ENCODE measurements around the gene MRPS15.

MRPS15 gene
- long read RNA-seq, transcript MRPS15-201 (8 exons, 1,006 nt): major isoform, 112 of 122 reads
- long read RNA-seq, partial matches to known transcripts: 1 of 122 reads
- long read RNA-seq, other reads (novel, unspliced or antisense): 9 of 122 reads

- Histone ChIP-seq H3K27ac (replicated peaks) (peak within 1 kb of the TSS; percentile 93), H3K27me3 (ENCODE audit: insufficient read depth, poor library complexity, severe bottlenecking) (no peaks in the 10 kb centered on the region), H3K4me3 (replicated peaks; ENCODE audit: insufficient read depth, low read length) (peak within 1 kb of the TSS; percentile 74)
- peak; percentile 97 to 98 for DNase-seq (ENCODE audit: low read depth in 1 of 2, low spot score in 1 of 2)
- TF ChIP-seq POLR2AphosphoS5 (IDR thresholded peaks at IDR 0.05; ENCODE audit: low read depth) (peak; percentile 94), GABPA (IDR thresholded peaks at IDR 0.05; ENCODE audit: low read depth) (no peak)
Measured at GRCh38 chr1:36463803-36464604, at the start of gene MRPS15. Gene MRPS15, minus strand, starts transcription at chr1:36464384. Its CDS starts 109 bp downstream, at chr1:36464275.

GRCh38 chr1:36512842-36513241 lies 48.7 kb upstream of the MRPS15 start:
- no peak for DNase-seq (ENCODE audit: low read depth in 1 of 2, low spot score in 1 of 2)
- H3K4me3 ChIP-seq (replicated peaks; ENCODE audit: insufficient read depth, low read length): no peak overlapping the region
- H3K27me3 ChIP-seq (ENCODE audit: insufficient read depth, poor library complexity, severe bottlenecking): no peaks in the 10 kb centered on the region
- TF ChIP-seq CTCF (IDR thresholded peaks at IDR 0.05; ENCODE audit: insufficient read depth, low read length): no peak
- no peak for TF ChIP-seq REST (IDR thresholded peaks at IDR 0.05; ENCODE audit: insufficient replicate concordance, low read depth)
- no peak for TF ChIP-seq GABPA (IDR thresholded peaks at IDR 0.05; ENCODE audit: low read depth)
- no peak for TF ChIP-seq SPI1 (IDR thresholded peaks at IDR 0.05; ENCODE audit: borderline replicate concordance, low read depth)
- TF ChIP-seq POLR2AphosphoS5 (IDR thresholded peaks at IDR 0.05; ENCODE audit: low read depth): no peak
- no peak overlapping the region for H3K27ac ChIP-seq (replicated peaks)

- no peaks in the 10 kb centered on the region for H3K27me3 ChIP-seq (ENCODE audit: insufficient read depth, poor library complexity, severe bottlenecking)
- no peak overlapping the region for H3K4me3 ChIP-seq (replicated peaks; ENCODE audit: insufficient read depth, low read length)
- H3K27ac ChIP-seq (replicated peaks): no peak overlapping the region
- no peak for TF ChIP-seq REST (IDR thresholded peaks at IDR 0.05; ENCODE audit: insufficient replicate concordance, low read depth)
- TF ChIP-seq GABPA (IDR thresholded peaks at IDR 0.05; ENCODE audit: low read depth): no peak
- no peak for TF ChIP-seq SPI1 (IDR thresholded peaks at IDR 0.05; ENCODE audit: borderline replicate concordance, low read depth)
- no peak for TF ChIP-seq POLR2AphosphoS5 (IDR thresholded peaks at IDR 0.05; ENCODE audit: low read depth)
- no peak for TF ChIP-seq CTCF (IDR thresholded peaks at IDR 0.05; ENCODE audit: insufficient read depth, low read length)
- no peak for DNase-seq (ENCODE audit: low read depth in 1 of 2, low spot score in 1 of 2)
Measured at GRCh38 chr1:36511804-36512798, 47.9 kb upstream of the MRPS15 start.

Data from HL-60 (cell line).